ENCODE measurements around the gene OR2M4.
"Not testable (repeated sequence)": the region's sequence is repeated elsewhere in the genome, so short reads cannot be mapped to it uniquely, and the experiment has no call there.

Gene OR2M4

DNA sequence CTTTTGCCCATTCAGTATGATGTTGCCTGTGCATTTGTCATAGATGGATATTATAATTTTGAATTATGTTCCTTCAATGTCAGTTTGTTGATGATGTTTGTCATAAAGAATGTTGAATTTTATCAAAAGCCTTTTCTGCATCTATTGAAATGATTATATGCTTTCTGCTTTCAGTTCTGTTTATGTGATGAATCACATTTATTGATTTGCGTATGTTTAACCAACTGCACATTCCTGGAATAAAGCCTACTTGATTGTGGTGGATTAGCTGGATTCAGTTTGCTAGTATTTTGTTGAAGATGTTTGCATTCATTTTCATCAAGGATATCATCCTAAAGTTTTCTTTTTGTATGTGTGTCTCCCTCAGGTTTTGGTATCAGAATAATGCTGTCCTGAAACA is 5.7 kb upstream of the OR2M4 start:
- TF ChIP-seq, protein P1, sequence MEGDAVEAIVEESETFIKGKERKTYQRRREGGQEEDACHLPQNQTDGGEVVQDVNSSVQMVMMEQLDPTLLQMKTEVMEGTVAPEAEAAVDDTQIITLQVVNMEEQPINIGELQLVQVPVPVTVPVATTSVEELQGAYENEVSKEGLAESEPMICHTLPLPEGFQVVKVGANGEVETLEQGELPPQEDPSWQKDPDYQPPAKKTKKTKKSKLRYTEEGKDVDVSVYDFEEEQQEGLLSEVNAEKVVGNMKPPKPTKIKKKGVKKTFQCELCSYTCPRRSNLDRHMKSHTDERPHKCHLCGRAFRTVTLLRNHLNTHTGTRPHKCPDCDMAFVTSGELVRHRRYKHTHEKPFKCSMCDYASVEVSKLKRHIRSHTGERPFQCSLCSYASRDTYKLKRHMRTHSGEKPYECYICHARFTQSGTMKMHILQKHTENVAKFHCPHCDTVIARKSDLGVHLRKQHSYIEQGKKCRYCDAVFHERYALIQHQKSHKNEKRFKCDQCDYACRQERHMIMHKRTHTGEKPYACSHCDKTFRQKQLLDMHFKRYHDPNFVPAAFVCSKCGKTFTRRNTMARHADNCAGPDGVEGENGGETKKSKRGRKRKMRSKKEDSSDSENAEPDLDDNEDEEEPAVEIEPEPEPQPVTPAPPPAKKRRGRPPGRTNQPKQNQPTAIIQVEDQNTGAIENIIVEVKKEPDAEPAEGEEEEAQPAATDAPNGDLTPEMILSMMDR (IDR thresholded peaks at IDR 0.05; ENCODE audit: insufficient read depth, low read depth, low read length, missing control alignments): no peak
- no peak overlapping the region for H3K4me3 ChIP-seq (ENCODE audit: low read depth, low read length)
- no peak for DNase-seq (ENCODE audit: low read depth)

DNA sequence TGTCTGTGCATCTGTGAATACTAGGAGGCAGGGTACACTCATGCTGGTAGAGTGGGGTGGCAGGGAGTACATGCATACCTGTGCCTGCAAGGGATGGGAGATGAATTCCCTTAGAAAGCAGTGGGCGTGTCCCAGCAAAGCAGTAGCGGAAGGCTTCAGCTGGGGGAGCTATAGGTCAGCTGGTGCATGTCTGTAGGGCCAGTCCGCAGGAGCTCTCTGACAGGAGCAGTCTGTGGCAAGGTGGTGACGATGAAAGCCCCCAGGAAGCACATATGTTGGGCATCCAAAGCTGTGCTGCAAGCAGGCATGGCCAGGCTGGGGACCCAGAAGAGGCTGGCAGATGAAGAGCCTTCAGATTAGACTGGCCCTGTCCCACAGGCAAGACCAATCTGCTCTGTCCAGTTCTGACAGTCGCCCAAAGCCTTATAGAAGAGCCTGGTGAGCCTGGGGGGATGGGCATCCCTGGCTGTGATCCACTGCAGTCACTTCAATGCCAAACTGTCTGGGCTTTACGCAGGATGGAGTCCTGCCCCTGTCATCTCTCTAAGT is 1.8 kb upstream of the OR2M4 start:
- TF ChIP-seq, protein P1 (IDR thresholded peaks at IDR 0.05; ENCODE audit: insufficient read depth, low read depth, low read length, missing control alignments): no peak
- no peak overlapping the region for H3K4me3 ChIP-seq (ENCODE audit: low read depth, low read length)
- DNase-seq (ENCODE audit: low read depth): no peak

DNA sequence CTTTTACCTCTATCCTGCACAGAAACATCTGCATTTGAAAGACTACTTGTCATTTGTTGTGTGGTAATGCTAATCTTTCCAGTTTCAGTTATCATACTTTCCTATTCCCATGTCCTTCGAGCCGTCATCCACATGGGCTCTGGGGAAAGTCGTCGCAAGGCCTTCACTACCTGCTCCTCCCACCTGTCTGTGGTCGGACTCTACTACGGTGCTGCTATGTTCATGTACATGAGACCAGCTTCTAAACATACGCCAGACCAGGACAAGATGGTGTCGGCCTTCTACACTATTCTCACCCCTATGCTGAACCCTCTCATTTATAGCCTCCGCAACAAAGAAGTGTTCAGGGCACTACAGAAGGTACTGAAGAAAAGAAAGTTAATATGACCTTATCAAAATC is 8.3 kb downstream of the OR2M4 start:
- H3K4me3 ChIP-seq (ENCODE audit: low read depth, low read length): no peak overlapping the region
- TF ChIP-seq, protein P1 (IDR thresholded peaks at IDR 0.05; ENCODE audit: insufficient read depth, low read depth, low read length, missing control alignments): no peak
- no peak for DNase-seq (ENCODE audit: low read depth)

DNA sequence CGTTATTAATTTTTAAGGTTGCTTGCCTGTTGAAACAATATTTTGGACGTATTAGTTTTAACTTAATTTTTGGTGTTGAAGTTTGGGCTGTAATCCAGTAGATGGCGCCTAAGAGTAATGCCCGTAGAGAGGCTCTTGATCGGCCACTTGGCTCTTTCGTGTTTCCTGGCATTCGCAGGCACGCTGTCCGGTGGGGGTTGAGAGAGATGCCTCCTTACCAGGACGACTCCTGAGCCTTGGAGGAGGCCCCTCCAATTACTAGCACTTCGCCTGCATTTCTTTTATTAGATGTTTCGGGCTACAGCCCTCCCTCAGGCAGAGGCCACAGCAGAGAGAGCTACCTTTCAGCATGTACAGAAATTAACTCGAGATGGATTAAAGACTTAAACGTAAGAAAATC is 12.0 kb downstream of the OR2M4 start:
- H3K4me3 ChIP-seq (ENCODE audit: low read depth, low read length): no peak overlapping the region
- TF ChIP-seq, protein P1 (IDR thresholded peaks at IDR 0.05; ENCODE audit: insufficient read depth, low read depth, low read length, missing control alignments): peak; percentile 77
- peak; percentile 66 for DNase-seq (ENCODE audit: low read depth)

DNA sequence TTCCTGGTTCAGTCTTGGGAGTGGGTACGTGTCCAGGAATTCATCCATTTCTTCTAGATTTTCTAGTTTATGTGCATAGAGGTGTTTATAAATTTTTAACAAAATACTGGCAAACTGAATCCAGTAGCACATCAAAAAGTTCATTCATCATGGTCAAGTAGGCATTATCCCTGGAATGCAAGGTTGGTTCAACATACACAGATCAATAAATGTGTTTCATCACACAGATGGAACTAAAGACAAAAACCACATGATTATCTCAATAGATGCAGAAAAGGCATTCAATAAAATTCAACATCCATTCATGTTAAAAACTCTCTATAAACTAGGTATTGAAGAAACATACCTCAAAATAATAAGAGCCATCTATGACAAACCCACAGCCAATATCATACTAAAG is 28.1 kb downstream of the OR2M4 start:
- not testable (repeated sequence) for H3K4me3 ChIP-seq (ENCODE audit: low read depth, low read length); DNase-seq (ENCODE audit: low read depth)

DNA sequence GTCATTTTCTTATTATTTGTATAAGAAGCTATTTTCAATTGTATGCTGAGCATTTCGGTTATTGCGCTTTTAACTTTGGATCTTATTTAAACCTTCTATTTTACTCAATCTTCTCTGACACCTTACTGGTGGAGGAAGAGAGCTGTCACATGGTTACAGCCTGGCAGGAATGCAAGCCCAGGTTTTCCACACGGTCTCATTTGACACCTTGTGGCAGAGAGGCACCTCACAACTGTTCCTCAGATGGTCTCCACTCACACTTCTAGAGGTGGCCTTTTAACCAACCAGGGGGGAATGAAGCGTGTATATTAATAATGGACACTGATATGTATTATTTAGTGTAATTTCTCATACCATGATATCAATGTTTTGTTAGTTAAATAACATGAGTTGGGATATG is 37.0 kb downstream of the OR2M4 start:
- TF ChIP-seq, protein P1 (IDR thresholded peaks at IDR 0.05; ENCODE audit: insufficient read depth, low read depth, low read length, missing control alignments): no peak
- no peak overlapping the region for H3K4me3 ChIP-seq (ENCODE audit: low read depth, low read length)
- no peak for DNase-seq (ENCODE audit: low read depth)

DNA sequence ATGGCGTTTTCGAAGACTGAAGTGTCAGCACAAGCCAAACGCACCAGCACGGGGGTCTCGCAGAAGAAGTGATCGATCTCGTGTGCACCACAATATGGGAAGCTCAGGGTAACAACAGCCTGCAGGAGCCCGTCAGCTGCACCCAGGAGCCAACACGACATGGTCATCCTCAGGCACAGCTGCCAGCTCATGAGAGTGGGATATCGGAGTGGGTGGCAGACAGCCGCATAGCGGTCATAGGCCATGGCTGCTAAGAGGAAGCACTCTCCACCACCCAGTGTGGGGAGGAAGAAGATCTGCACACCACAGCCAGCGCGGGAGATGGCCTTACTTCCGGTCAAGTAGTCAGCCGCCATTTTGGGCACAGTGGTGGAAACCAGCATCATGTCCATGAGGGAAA is 42.0 kb downstream of the OR2M4 start:
- H3K4me3 ChIP-seq (ENCODE audit: low read depth, low read length); DNase-seq (ENCODE audit: low read depth): not testable (repeated sequence)

DNA sequence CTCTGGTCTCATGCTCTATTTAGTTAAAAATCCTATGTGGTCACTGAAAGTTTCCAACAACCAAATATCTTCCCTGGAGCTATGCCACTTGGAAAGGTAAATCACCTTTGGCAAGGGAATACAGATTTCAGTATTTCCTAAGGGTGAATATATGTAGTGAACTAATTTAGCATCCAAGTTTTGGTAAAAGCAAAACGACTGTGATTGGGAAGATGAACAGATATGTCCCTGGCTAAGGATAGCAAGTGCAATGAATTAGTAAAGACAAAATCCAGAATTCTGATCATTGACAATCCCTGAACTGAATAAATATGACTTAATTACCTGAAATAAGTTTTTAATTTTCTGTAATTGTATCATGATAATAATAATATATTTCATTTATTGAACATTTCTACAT is 46.7 kb downstream of the OR2M4 start, which contains the start of gene OR2T33:
Gene OR2T33 (minus strand): TSS at position 101 of the 400 bp plus-strand sequence. CDS start 4,162 bp downstream, outside the sequence.
- DNase-seq (ENCODE audit: low read depth): no peak
- no peak within 1 kb of the TSS for H3K4me3 ChIP-seq (ENCODE audit: low read depth, low read length)
- TF ChIP-seq, protein P1 (IDR thresholded peaks at IDR 0.05; ENCODE audit: insufficient read depth, low read depth, low read length, missing control alignments): no peak

Measured in GM12865 (cell line).